H9 (cell line): Measurements from ENCODE around the gene PTGIR. TPM values are rescaled to one million over a fixed set of nuclear protein-coding genes. Genes with fewer than 3 reads are reported as not detected.

Experiments
- DNase-seq: peaks from one replicate; pipeline ENCODE4 v3.0.0-alpha.2; 2017
- H2AFZ ChIP-seq: one replicate; pipeline ENCODE4 v1.6.1; 2013; ENCODE audit warnings: mild to moderate bottlenecking, low read length, control low read depth, moderate library complexity
- H2AK5ac ChIP-seq: 2 replicates; pipeline ENCODE4 v1.6.1; 2013; ENCODE audit warnings: low read length, control low read depth, mixed read lengths; ENCODE audit not compliant: insufficient read length
- H2BK120ac ChIP-seq: one replicate; pipeline ENCODE4 v1.6.1; 2013; ENCODE audit warnings: low read depth, mild to moderate bottlenecking, low read length, control low read depth, inconsistent platforms; ENCODE audit not compliant: poor library complexity, severe bottlenecking
- H2BK12ac ChIP-seq: 2 replicates; pipeline ENCODE4 v1.6.1; 2013; ENCODE audit warnings: low read length, control low read depth, mixed read lengths, low read depth; ENCODE audit not compliant: insufficient read length
- H2BK15ac ChIP-seq: 2 replicates; pipeline ENCODE4 v1.6.1; 2013; ENCODE audit warnings: low read depth, low read length, control low read depth
- H2BK20ac ChIP-seq: one replicate; pipeline ENCODE4 v1.6.1; 2013; ENCODE audit warnings: low read depth, mild to moderate bottlenecking, low read length, control low read depth, inconsistent platforms; ENCODE audit not compliant: poor library complexity, severe bottlenecking
- H2BK5ac ChIP-seq: 2 replicates; pipeline ENCODE4 v1.6.1; 2013; ENCODE audit warnings: low read length, control low read depth, mixed read lengths; ENCODE audit not compliant: insufficient read length
- H3K14ac ChIP-seq: 2 replicates; pipeline ENCODE4 v1.6.1; 2013; ENCODE audit warnings: low read length, control low read depth; ENCODE audit not compliant: insufficient read depth
- H3K18ac ChIP-seq: 2 replicates; pipeline ENCODE4 v1.6.1; 2013; ENCODE audit warnings: low read depth, mild to moderate bottlenecking, mixed read lengths, low read length, control low read depth; ENCODE audit not compliant: insufficient read length
- H3K23ac ChIP-seq: 2 replicates; pipeline ENCODE4 v1.6.1; 2013; ENCODE audit warnings: low read length, control low read depth, mixed read lengths, low read depth; ENCODE audit not compliant: insufficient read length
- H3K23me2 ChIP-seq: 2 replicates; pipeline ENCODE4 v1.6.1; 2013; ENCODE audit warnings: low read depth, mild to moderate bottlenecking, mixed read lengths, low read length, control low read depth; ENCODE audit not compliant: insufficient read length, poor library complexity, severe bottlenecking
- H3K27ac ChIP-seq: 2 replicates; pipeline ENCODE4 v1.5.1; 2013; ENCODE audit warnings: low read length, control low read depth, mixed read lengths, low read depth; ENCODE audit not compliant: insufficient read length
- H3K27me3 ChIP-seq: 2 replicates; pipeline ENCODE4 v1.6.1; 2013; ENCODE audit warnings: low read length, control low read depth, inconsistent platforms; ENCODE audit not compliant: insufficient read depth
- H3K4ac ChIP-seq: 2 replicates; pipeline ENCODE4 v1.6.1; 2013; ENCODE audit warnings: low read depth, mild to moderate bottlenecking, control low read depth, inconsistent platforms, low read length, moderate library complexity
- H3K4me1 ChIP-seq: 2 replicates; pipeline ENCODE4 v1.6.1; 2013; ENCODE audit warnings: low read length, control low read depth, inconsistent platforms; ENCODE audit not compliant: insufficient read depth
- H3K4me2 ChIP-seq: 2 replicates; pipeline ENCODE4 v1.6.1; 2013; ENCODE audit warnings: low read length, control low read depth, mixed read lengths; ENCODE audit not compliant: insufficient read length, insufficient read depth
- H3K56ac ChIP-seq: 2 replicates; pipeline ENCODE4 v1.6.1; 2013; ENCODE audit warnings: low read depth, mild to moderate bottlenecking, mixed read lengths, low read length, control low read depth; ENCODE audit not compliant: insufficient read length
- H3K79me1 ChIP-seq: 2 replicates; pipeline ENCODE4 v1.6.1; 2013; ENCODE audit warnings: low read depth, mild to moderate bottlenecking, moderate library complexity, low read length, control low read depth, inconsistent platforms; ENCODE audit not compliant: insufficient read depth, poor library complexity, severe bottlenecking
- H3K79me2 ChIP-seq: 2 replicates; pipeline ENCODE4 v1.6.1; 2013; ENCODE audit warnings: low read length, control low read depth, inconsistent platforms; ENCODE audit not compliant: insufficient read depth
- H3K9ac ChIP-seq: 2 replicates; pipeline ENCODE4 v1.6.1; 2013; ENCODE audit warnings: low read length, control low read depth, mixed read lengths; ENCODE audit not compliant: insufficient read length; ENCODE audit errors: extremely low read depth
- H3K9me3 ChIP-seq: one replicate; pipeline ENCODE4 v1.6.1; 2013; ENCODE audit warnings: low read depth, low read length, inconsistent platforms; ENCODE audit not compliant: control insufficient read depth
- H3T11ph ChIP-seq: one replicate; pipeline ENCODE4 v1.6.1; 2013; ENCODE audit warnings: mild to moderate bottlenecking, low read length, control low read depth, inconsistent platforms
- H4K20me1 ChIP-seq: one replicate; pipeline ENCODE4 v1.6.1; 2013; ENCODE audit not compliant: control insufficient read depth, insufficient read length, insufficient read depth
- H4K5ac ChIP-seq: 2 replicates; pipeline ENCODE4 v1.6.1; 2013; ENCODE audit warnings: low read depth, mild to moderate bottlenecking, mixed read lengths, low read length, control low read depth; ENCODE audit not compliant: insufficient read length
- H4K8ac ChIP-seq: replicated peaks from 2 replicates; pipeline ENCODE4 v1.6.1; 2013; ENCODE audit warnings: low read length, control low read depth, mixed read lengths, low read depth; ENCODE audit not compliant: insufficient read length
- H4K91ac ChIP-seq: 2 replicates; pipeline ENCODE4 v1.6.1; 2013; ENCODE audit warnings: low read depth, mild to moderate bottlenecking, moderate library complexity, mixed read lengths, low read length, control low read depth; ENCODE audit not compliant: insufficient read length
- H3K27ac Mint-ChIP-seq, 3 experiments: 2 replicates in 2 of 3; 3 replicates in 1 of 3; pipeline ENCODE4 v1.8.0; 2020 to 2021; ENCODE audit warnings: mixed read lengths in 3 of 3, mild to moderate bottlenecking in 1 of 3, moderate library complexity in 1 of 3
- H3K27me3 Mint-ChIP-seq: 2 replicates; pipeline ENCODE4 v1.8.0; 2021; ENCODE audit warnings: low read depth, mild to moderate bottlenecking, moderate library complexity, mixed read lengths
- H3K36me3 Mint-ChIP-seq, 3 experiments: 2 replicates in 2 of 3; 3 replicates in 1 of 3; pipeline ENCODE4 v1.8.0; 2020 to 2021; ENCODE audit warnings: low read depth in 3 of 3, mixed read lengths in 3 of 3; ENCODE audit not compliant: insufficient read depth in 1 of 3
- H3K4me1 Mint-ChIP-seq, 2 experiments: 2 replicates each; pipeline ENCODE4 v1.8.0; 2020; ENCODE audit warnings: mixed read lengths in 2 of 2
- H3K4me3 Mint-ChIP-seq, 2 experiments: 2 replicates in 1 of 2; 3 replicates in 1 of 2; pipeline ENCODE4 v1.8.0; 2020 to 2021; ENCODE audit warnings: mild to moderate bottlenecking in 2 of 2, mixed read lengths in 2 of 2, moderate library complexity in 1 of 2
- H3K9me3 Mint-ChIP-seq, 2 experiments: 2 replicates in 1 of 2; 3 replicates in 1 of 2; pipeline ENCODE4 v1.8.0; 2020; ENCODE audit warnings: mild to moderate bottlenecking in 2 of 2, mixed read lengths in 2 of 2, moderate library complexity in 1 of 2
- WGBS: extraction: QIAGEN DNeasy Blood & Tissue Kit; methylation state at CpG from one replicate; pipeline ENCODE4 v1.1.7; 2013; ENCODE audit warnings: missing lambda C conversion rate, low lambda C conversion rate, mixed read lengths; ENCODE audit not compliant: insufficient read length; ENCODE audit errors: extremely low coverage; 5-methylcytosine and 5-hydroxymethylcytosine counted together
- total RNA-seq: library from RNA; stranded (reverse); gene quantifications from 2 replicates; pipeline ENCODE4 v1.2.1, GENCODE V29; 2021
- TF ChIP-seq, protein P1 (sequence below): fragments of 200-600 bp; sonication (generic); conservative IDR thresholded peaks from 3 replicates; pipeline ENCODE4 v1.8.0; 2021; ENCODE audit warnings: antibody characterized with exemption, mild to moderate bottlenecking

The PTGIR gene
- total RNA-seq, 1 experiment from 2014 or later, result not detected

DNA sequence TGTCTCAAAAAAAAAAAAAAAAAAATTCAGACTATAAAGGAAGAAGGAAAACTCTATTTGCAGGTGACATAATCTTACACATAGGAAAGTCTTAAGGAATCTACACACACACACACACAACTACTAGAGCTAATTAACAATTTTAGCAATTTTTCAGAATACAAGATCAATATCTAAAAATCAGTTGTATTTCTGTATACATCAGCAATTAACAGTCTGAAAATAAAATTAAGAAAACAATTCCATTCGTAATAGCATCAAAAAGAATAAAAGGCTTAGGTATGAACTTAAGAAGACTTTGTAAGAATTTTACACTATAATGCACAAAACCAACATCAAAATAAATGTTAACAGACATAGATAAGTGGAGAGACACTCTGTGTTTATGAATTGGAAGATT is 39.4 kb downstream of the PTGIR start:
- H3K18ac ChIP-seq, result no peak overlapping the region
- H2BK5ac ChIP-seq, result no peak overlapping the region
- H3K4ac ChIP-seq, result no peak overlapping the region
- no peaks in the 10 kb centered on the region for H3K79me1 ChIP-seq
- H3K4me1 ChIP-seq, result no peaks in the 10 kb centered on the region
- H4K91ac ChIP-seq, result no peak overlapping the region
- H3K56ac ChIP-seq, result no peak overlapping the region
- no peak for DNase-seq
- Mint-ChIP-seq H3K27me3 (peaks cover 17% of the 10 kb centered on the region), H3K36me3 (no peaks in the 10 kb centered on the region), H3K4me1 (no peaks in the 10 kb centered on the region), H3K27ac (no peak overlapping the region), H3K4me3 (no peak overlapping the region), H3K9me3 (no peaks in the 10 kb centered on the region)
- no peak overlapping the region for H2BK20ac ChIP-seq
- no peak overlapping the region for H3T11ph ChIP-seq
- H3K27me3 ChIP-seq, result no peaks in the 10 kb centered on the region
- WGBS, result no CpG with 5 or more reads among the region's 1 CpG
- no peaks in the 10 kb centered on the region for H3K79me2 ChIP-seq
- no peak overlapping the region for H2BK120ac ChIP-seq
- H4K8ac ChIP-seq, result no peak overlapping the region
- no peak overlapping the region for H3K23ac ChIP-seq
- no peak overlapping the region for H2AK5ac ChIP-seq
- no peak overlapping the region for H2BK15ac ChIP-seq
- H2BK12ac ChIP-seq, result no peak overlapping the region
- no peak overlapping the region for H2AFZ ChIP-seq
- no peak overlapping the region for H3K27ac ChIP-seq
- no peak overlapping the region for H3K9ac ChIP-seq
- H4K20me1 ChIP-seq, result no peaks in the 10 kb centered on the region
- no peaks in the 10 kb centered on the region for H3K23me2 ChIP-seq
- H3K4me2 ChIP-seq, result no peak overlapping the region
- TF ChIP-seq, protein P1, sequence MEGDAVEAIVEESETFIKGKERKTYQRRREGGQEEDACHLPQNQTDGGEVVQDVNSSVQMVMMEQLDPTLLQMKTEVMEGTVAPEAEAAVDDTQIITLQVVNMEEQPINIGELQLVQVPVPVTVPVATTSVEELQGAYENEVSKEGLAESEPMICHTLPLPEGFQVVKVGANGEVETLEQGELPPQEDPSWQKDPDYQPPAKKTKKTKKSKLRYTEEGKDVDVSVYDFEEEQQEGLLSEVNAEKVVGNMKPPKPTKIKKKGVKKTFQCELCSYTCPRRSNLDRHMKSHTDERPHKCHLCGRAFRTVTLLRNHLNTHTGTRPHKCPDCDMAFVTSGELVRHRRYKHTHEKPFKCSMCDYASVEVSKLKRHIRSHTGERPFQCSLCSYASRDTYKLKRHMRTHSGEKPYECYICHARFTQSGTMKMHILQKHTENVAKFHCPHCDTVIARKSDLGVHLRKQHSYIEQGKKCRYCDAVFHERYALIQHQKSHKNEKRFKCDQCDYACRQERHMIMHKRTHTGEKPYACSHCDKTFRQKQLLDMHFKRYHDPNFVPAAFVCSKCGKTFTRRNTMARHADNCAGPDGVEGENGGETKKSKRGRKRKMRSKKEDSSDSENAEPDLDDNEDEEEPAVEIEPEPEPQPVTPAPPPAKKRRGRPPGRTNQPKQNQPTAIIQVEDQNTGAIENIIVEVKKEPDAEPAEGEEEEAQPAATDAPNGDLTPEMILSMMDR, result no peak
- H3K14ac ChIP-seq, result no peak overlapping the region
- H4K5ac ChIP-seq, result no peak overlapping the region
- H3K9me3 ChIP-seq, result no peaks in the 10 kb centered on the region
